DMS53 (cell line): ENCODE results near the gene PGGHG.
"Not testable (repeated sequence)": the region's sequence is repeated elsewhere in the genome, so short reads cannot be mapped to it uniquely, and the experiment has no call there.

Source experiments
- DNase-seq: peaks from one replicate; lab custom pipeline; 2025; lab: John Stamatoyannopoulos, UW

The PGGHG gene

GRCh38 chr11:330307-330693 is 41.4 kb downstream of the PGGHG start:
- DNase-seq, result no peak

GRCh38 chr11:330694-331357 is 41.9 kb downstream of the PGGHG start:
- DNase-seq, result no peak

GRCh38 chr11:331358-332060 is 42.6 kb downstream of the PGGHG start:
- no peak for DNase-seq

GRCh38 chr11:332651-333480 is 43.9 kb downstream of the PGGHG start:
- DNase-seq, result no peak

- DNase-seq, result not testable (repeated sequence)
Observed at GRCh38 chr11:333616-334263, 44.8 kb downstream of the PGGHG start.

GRCh38 chr11:334264-334994 is 45.5 kb downstream of the PGGHG start:
- DNase-seq, result no peak

GRCh38 chr11:335779-336658 is 47.1 kb downstream of the PGGHG start:
- DNase-seq, result no peak

- DNase-seq, result no peak
Observed at GRCh38 chr11:336659-337198, 47.8 kb downstream of the PGGHG start.

GRCh38 chr11:337711-338110 is 48.8 kb downstream of the PGGHG start:
- DNase-seq, result no peak

GRCh38 chr11:339963-340362 is 51.0 kb downstream of the PGGHG start:
- no peak for DNase-seq

GRCh38 chr11:340539-341512 is 51.9 kb downstream of the PGGHG start:
- DNase-seq, result no peak

GRCh38 chr11:342328-342727 is 53.4 kb downstream of the PGGHG start:
- DNase-seq, result no peak

- no peak for DNase-seq
Observed at GRCh38 chr11:344836-345578, 56.1 kb downstream of the PGGHG start.
